Spleen (tissue), 7 donors: ENCODE measurements around the gene C19orf12.

ENCODE experiments used
- POLR2A ChIP-seq, 3 donors: fragments of 450-650 bp; IDR thresholded peaks; one replicate each; pipeline ENCODE4 v1.5.1; 2017; ENCODE audit warnings: antibody characterized with exemption in 3 of 3, mild to moderate bottlenecking in 1 of 3
- TF ChIP-seq, protein P1 (sequence below), 11 experiments: fragments of 200-600 bp in 7 of 11; fragments of 450-650 bp in 4 of 11; sonication (generic) in 4 of 11; IDR thresholded peaks in 8 of 11; conservative IDR thresholded peaks in 3 of 11; 1 replicate in 7 of 11; 2 replicates in 4 of 11; pipeline versions ENCODE4 v1.4.0 to v1.8.0; 2016 to 2021; ENCODE audit warnings: antibody characterized with exemption in 11 of 11, inconsistent platforms in 4 of 11, mild to moderate bottlenecking in 1 of 11
- donor health status: DM: no; HTN: no; CAD: no; lungs with moderate emphysema.
- donor health status: DM: no; HTN: no; CAD: no.
- donor health status: DM: no; HTN: no; CAD: no.

DNA sequence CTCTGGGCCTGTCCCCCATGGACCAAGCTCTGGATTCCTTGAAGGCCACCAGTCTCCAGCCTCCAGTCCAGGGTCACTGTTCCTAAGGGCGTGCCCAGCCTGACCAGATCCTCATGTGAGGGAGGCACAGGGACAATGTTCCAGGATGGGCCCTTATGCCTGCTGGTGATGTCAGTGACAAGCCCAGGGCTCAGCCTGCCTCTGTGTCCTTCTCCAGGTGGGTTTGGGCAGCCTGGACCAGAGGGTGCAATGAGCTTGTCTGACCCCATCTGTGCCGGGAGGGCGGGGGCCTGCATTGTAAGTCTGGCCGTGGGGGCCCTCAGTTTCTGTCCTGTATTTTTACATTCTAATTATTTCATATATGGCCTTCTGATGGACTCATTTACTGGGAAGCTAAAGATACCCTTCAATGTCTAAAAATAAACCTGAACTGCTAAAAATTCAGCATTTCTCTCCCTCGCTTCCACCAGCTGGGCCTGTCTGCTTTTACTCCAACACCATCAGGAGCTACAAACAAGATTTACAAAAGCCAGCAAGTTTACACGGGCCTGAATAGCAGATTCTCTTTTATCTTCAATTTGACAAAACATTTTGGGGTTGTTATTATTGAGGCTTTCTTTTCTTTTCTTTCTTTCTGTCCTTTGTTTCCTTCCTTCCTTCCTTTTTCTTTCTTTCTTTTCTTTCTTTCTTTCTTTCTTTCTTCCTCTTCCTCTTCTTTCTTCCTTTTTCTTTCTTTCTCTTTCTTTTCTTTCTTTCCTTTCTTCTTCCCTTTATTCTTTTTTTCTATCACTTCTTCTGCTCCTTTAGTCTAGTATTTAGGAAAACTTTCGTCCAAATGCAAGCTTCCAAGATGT, 34.2 kb upstream of the C19orf12 start:
- no peak for TF ChIP-seq POLR2A (IDR thresholded peaks at IDR 0.05)
- TF ChIP-seq, protein P1, sequence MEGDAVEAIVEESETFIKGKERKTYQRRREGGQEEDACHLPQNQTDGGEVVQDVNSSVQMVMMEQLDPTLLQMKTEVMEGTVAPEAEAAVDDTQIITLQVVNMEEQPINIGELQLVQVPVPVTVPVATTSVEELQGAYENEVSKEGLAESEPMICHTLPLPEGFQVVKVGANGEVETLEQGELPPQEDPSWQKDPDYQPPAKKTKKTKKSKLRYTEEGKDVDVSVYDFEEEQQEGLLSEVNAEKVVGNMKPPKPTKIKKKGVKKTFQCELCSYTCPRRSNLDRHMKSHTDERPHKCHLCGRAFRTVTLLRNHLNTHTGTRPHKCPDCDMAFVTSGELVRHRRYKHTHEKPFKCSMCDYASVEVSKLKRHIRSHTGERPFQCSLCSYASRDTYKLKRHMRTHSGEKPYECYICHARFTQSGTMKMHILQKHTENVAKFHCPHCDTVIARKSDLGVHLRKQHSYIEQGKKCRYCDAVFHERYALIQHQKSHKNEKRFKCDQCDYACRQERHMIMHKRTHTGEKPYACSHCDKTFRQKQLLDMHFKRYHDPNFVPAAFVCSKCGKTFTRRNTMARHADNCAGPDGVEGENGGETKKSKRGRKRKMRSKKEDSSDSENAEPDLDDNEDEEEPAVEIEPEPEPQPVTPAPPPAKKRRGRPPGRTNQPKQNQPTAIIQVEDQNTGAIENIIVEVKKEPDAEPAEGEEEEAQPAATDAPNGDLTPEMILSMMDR (IDR thresholded peaks at IDR 0.05 in 8 of 11, conservative IDR thresholded peaks at IDR 0.05 in 3 of 11) = no peak
